Lung (tissue), 12 donors: ENCODE measurements around the gene SORL1. TPM values are rescaled to one million over a fixed set of nuclear protein-coding genes. Genes with fewer than 3 reads are reported as not detected.

Experiments
- ATAC-seq: fragments of 200-7000 bp; cut with Tn5 transposase; one replicate; pipeline ENCODE4 v1.9.1; 2020; ENCODE audit warnings: moderate number of reproducible peaks; ENCODE audit not compliant: insufficient read depth, low FRiP score
- DNase-seq, 3 donors: peaks; one replicate each; pipeline ENCODE4 v3.0.0-alpha.2; 2013 to 2017
- H3K27ac ChIP-seq, 2 donors: one replicate each; pipeline ENCODE4 v1.5.1; 2013; ENCODE audit warnings: mild to moderate bottlenecking in 2 of 2, moderate library complexity in 2 of 2, control low read depth in 1 of 2, inconsistent platforms in 1 of 2, low read depth in 1 of 2, low read length in 1 of 2
- H3K27me3 ChIP-seq, 3 donors: one replicate each; pipeline ENCODE4 v1.5.1; 2013; ENCODE audit warnings: low read length in 2 of 3; ENCODE audit not compliant: control insufficient read depth in 3 of 3, insufficient read depth in 3 of 3
- H3K36me3 ChIP-seq, 4 donors: one replicate each; pipeline ENCODE4 v1.5.1; 2013; ENCODE audit warnings: low read length in 4 of 4, mild to moderate bottlenecking in 1 of 4, moderate library complexity in 1 of 4; ENCODE audit not compliant: control insufficient read depth in 4 of 4, insufficient read depth in 4 of 4
- H3K4me1 ChIP-seq, 5 donors: one replicate each; pipeline ENCODE4 v1.5.1; 2013; ENCODE audit warnings: low read length in 5 of 5, mild to moderate bottlenecking in 2 of 5, moderate library complexity in 1 of 5; ENCODE audit not compliant: control insufficient read depth in 5 of 5, insufficient read depth in 5 of 5
- H3K4me3 ChIP-seq: one replicate; pipeline ENCODE4 v1.5.1; 2013; ENCODE audit warnings: mild to moderate bottlenecking, control low read depth, moderate library complexity
- H3K9ac ChIP-seq, 2 donors: one replicate each; pipeline ENCODE4 v1.5.1; 2013; ENCODE audit warnings: low read length in 2 of 2, control low read depth in 1 of 2; ENCODE audit not compliant: insufficient read depth in 1 of 2
- H3K9me3 ChIP-seq, 4 donors: one replicate each; pipeline ENCODE4 v1.5.1; 2013; ENCODE audit warnings: low read length in 3 of 4, mild to moderate bottlenecking in 1 of 4, moderate library complexity in 1 of 4; ENCODE audit not compliant: control insufficient read depth in 4 of 4, insufficient read depth in 3 of 4
- CTCF ChIP-seq: IDR thresholded peaks from 2 replicates; pipeline ENCODE4 v1.5.1; 2012; ENCODE audit warnings: mild to moderate bottlenecking; ENCODE audit errors: control extremely low read depth, extremely low read depth
- WGBS, 2 donors: extraction: QIAGEN DNeasy Blood & Tissue Kit; methylation state at CpG; one replicate each; pipeline ENCODE4 v1.1.7; 2013; 5-methylcytosine and 5-hydroxymethylcytosine counted together
- polyA plus RNA-seq, 2 donors: library from polyadenylated mRNA; stranded (reverse); fragments of 200-250 nt; gene quantifications; one replicate each; pipeline ENCODE4 v1.2.1, GENCODE V29; 2013
- total RNA-seq, 2 donors: library from RNA; depleted of rRNA in 1 of 2; stranded (reverse); fragments of >200 nt in 1 of 2; gene quantifications; one replicate each; pipeline ENCODE4 v1.2.1, GENCODE V29; 2014 to 2021
- donor health status: control.
- donor health status: control.
- donor health status: Bipolar disorder and iron deficiency.
- donor health status: healthy.
- donor health status: DM: yes; HTN: yes; CAD: no.

SORL1 gene
- total and polyA plus RNA-seq, 4 donors: 1.9 to 67.0 (median 49.2) TPM

GRCh38 chr11:121449626-121450025 lies 2.5 kb upstream of the SORL1 start:
- Histone ChIP-seq H3K4me1 (peaks cover 0 to 19% (median 4%) of the 10 kb centered on the region in 5 donors), H3K4me3 (no peak overlapping the region), H3K36me3 (peaks cover 0 to 3% (median 0%) of the 10 kb centered on the region in 4 donors), H3K9me3 (no peaks in the 10 kb centered on the region), H3K27me3 (no peaks in the 10 kb centered on the region), H3K27ac (peak overlapping the region in 1 of 2 donors; percentile 32), H3K9ac (no peak overlapping the region)
- DNase-seq: no peak
- WGBS, 2 donors: 83 to 88% methylated on average over 2 of the region's 2 CpGs
- TF ChIP-seq CTCF: no peak
- ATAC-seq: no peak

GRCh38 chr11:121450401-121450800 lies 1.7 kb upstream of the SORL1 start:
- Histone ChIP-seq H3K4me1 (peaks cover 0 to 19% (median under 1%) of the 10 kb centered on the region in 5 donors), H3K36me3 (peaks cover 0 to 3% (median 0%) of the 10 kb centered on the region in 4 donors), H3K9ac (no peak overlapping the region), H3K27ac (no peak overlapping the region), H3K4me3 (no peak overlapping the region), H3K27me3 (no peaks in the 10 kb centered on the region), H3K9me3 (no peaks in the 10 kb centered on the region)
- DNase-seq (no peak), ATAC-seq (no peak)
- WGBS, 2 donors: 39 to 65% methylated on average over 1 of the region's 1 CpG
- no peak for TF ChIP-seq CTCF

- peaks cover 0 to 19% (median 0%) of the 10 kb centered on the region in 5 donors for H3K4me1 ChIP-seq
- H3K36me3 ChIP-seq: peaks cover 0 to 3% (median 0%) of the 10 kb centered on the region in 4 donors
- no peak for TF ChIP-seq CTCF
- peak overlapping the region; percentile 57 for H3K4me3 ChIP-seq
- peak overlapping the region in 1 of 2 donors; percentile 74 for H3K27ac ChIP-seq
- ATAC-seq: no peak
- no peaks in the 10 kb centered on the region for H3K9me3 ChIP-seq
- WGBS, 2 donors: 29 to 30% methylated on average over 22 of the region's 22 CpGs
- DNase-seq: no peak
- no peaks in the 10 kb centered on the region for H3K27me3 ChIP-seq
- no peak overlapping the region for H3K9ac ChIP-seq
These were observed 732 bp upstream of the SORL1 start for GRCh38 chr11:121451178-121451985.
